Measurements from ENCODE around the gene PSMC3. TPM values are rescaled to one million over a fixed set of nuclear protein-coding genes. Genes with fewer than 3 reads are reported as not detected.

The PSMC3 gene
- total RNA-seq, 3 donors from 2014 or later, result 98.5 to 168 (median 144) TPM

- no peak for DNase-seq (ENCODE audit: low spot score in 2 of 2)
- Histone ChIP-seq H3K4me3 (no peak overlapping the region), H3K36me3 (no peaks in the 10 kb centered on the region), H3K4me1 (no peaks in the 10 kb centered on the region), H3K27ac (no peak overlapping the region), H3K9me3 (no peaks in the 10 kb centered on the region), H3K27me3 (no peaks in the 10 kb centered on the region)
- TF ChIP-seq POLR2AphosphoS5 (IDR thresholded peaks at IDR 0.05), result no peak
- no peak for TF ChIP-seq POLR2A (IDR thresholded peaks at IDR 0.05)
- TF ChIP-seq, protein P1, sequence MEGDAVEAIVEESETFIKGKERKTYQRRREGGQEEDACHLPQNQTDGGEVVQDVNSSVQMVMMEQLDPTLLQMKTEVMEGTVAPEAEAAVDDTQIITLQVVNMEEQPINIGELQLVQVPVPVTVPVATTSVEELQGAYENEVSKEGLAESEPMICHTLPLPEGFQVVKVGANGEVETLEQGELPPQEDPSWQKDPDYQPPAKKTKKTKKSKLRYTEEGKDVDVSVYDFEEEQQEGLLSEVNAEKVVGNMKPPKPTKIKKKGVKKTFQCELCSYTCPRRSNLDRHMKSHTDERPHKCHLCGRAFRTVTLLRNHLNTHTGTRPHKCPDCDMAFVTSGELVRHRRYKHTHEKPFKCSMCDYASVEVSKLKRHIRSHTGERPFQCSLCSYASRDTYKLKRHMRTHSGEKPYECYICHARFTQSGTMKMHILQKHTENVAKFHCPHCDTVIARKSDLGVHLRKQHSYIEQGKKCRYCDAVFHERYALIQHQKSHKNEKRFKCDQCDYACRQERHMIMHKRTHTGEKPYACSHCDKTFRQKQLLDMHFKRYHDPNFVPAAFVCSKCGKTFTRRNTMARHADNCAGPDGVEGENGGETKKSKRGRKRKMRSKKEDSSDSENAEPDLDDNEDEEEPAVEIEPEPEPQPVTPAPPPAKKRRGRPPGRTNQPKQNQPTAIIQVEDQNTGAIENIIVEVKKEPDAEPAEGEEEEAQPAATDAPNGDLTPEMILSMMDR (IDR thresholded peaks at IDR 0.05), result no peak
- intact Hi-C loops (cut with DNase I; ENCODE audit: low total_unique reads), result no loop called here
Measured at GRCh38 chr11:47449541-47449940, 23.3 kb upstream of the PSMC3 start.

DNA sequence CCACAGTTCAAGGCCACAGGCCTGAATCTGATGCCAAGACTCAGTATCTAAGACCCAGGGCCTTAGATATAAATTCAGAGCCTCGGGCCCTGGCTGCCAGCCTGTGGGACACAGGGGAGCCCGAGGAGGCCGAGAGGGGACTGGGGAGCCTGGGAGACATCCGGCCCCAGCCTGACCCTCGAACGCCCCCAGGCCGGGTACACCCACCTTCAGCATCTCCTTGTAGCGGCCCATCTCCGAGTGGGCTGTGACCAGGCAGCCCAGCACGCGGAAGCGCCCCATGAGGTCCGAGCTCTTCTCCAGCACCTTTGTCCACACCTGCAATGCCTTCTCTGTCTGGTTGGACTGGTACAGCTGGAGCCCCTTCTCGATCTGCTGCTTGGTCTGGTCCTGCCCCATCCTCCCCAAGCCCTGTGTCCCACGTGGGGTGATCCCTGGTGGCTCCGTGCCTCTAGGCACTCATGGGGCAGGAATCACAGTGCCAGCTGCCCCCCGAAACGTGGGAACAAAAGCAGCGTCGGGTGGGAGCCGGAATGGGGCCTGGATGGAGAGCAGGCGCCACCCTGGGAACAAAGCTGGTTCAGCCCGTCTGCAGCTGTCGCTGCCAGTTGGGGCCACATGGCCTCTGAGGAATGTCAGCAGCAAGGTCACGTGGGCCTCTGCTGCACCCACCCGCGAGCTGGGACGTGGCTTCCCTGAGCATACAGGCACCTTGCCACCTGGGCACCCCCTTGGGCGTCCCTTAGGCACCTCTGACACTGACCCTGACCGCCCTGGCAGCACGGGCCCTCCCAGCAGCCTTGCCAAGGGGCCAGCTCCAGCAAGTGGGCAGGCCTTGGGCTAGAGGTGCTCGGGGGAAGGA lies 22.6 kb upstream of the PSMC3 start, which contains the start of gene RAPSN:
Gene RAPSN (minus strand): TSS at position 571 of the 862 bp plus-strand sequence. CDS start 172 bp downstream, at position 399.
- intact Hi-C loops (cut with DNase I; ENCODE audit: low total_unique reads), result no loop called here
- H3K36me3 ChIP-seq, result no peaks in the 10 kb centered on the region
- no peak for DNase-seq (ENCODE audit: low spot score in 2 of 2)
- H3K4me1 ChIP-seq, result no peaks in the 10 kb centered on the region
- H3K4me3 ChIP-seq, result no peak within 1 kb of the TSS
- H3K9me3 ChIP-seq, result no peaks in the 10 kb centered on the region
- no peaks in the 10 kb centered on the region for H3K27me3 ChIP-seq
- TF ChIP-seq POLR2A (IDR thresholded peaks at IDR 0.05) (no peak), POLR2AphosphoS5 (IDR thresholded peaks at IDR 0.05) (no peak)
- TF ChIP-seq, protein P1 (IDR thresholded peaks at IDR 0.05), result no peak
- no peak within 1 kb of the TSS for H3K27ac ChIP-seq

DNA sequence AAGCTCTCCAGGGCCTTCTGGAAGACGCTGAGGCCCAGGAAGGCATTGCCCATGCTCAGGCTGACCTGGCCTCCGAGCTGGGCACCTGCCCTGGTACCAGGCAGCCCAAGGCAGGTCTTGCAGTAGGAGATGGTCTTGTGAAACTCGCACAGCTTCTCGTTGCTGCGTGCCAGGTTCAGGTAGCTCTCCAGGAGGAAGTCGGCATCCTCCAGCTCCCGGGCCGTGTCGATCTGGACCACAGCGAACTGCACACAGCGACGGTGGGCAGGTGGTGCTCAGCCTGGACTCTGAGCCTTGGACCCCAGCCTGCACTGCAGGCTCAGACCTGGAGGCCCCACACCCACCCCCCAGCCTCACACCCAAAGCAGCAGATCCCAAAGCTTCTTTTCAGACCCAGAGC lies 21.7 kb upstream of the PSMC3 start:
- DNase-seq (ENCODE audit: low spot score in 2 of 2), result no peak
- TF ChIP-seq POLR2A (IDR thresholded peaks at IDR 0.05), result no peak
- TF ChIP-seq, protein P1 (IDR thresholded peaks at IDR 0.05), result no peak
- no peak for TF ChIP-seq POLR2AphosphoS5 (IDR thresholded peaks at IDR 0.05)

GRCh38 chr11:47446833-47447232 lies 20.6 kb upstream of the PSMC3 start:
- H3K36me3 ChIP-seq, result no peaks in the 10 kb centered on the region
- no peak overlapping the region for H3K4me3 ChIP-seq
- no peak for TF ChIP-seq POLR2AphosphoS5 (IDR thresholded peaks at IDR 0.05)
- TF ChIP-seq, protein P1 (IDR thresholded peaks at IDR 0.05), result no peak
- no peak for TF ChIP-seq POLR2A (IDR thresholded peaks at IDR 0.05)
- intact Hi-C loops (cut with DNase I; ENCODE audit: low total_unique reads), result no loop called here
- H3K4me1 ChIP-seq, result no peaks in the 10 kb centered on the region
- H3K27ac ChIP-seq, result no peak overlapping the region
- no peaks in the 10 kb centered on the region for H3K27me3 ChIP-seq
- no peak for DNase-seq (ENCODE audit: low spot score in 2 of 2)
- H3K9me3 ChIP-seq, result no peaks in the 10 kb centered on the region

More for the DNA sequence above, 21.7 kb upstream of the PSMC3 start:
- Histone ChIP-seq H3K27me3 (no peaks in the 10 kb centered on the region), H3K4me3 (no peak overlapping the region), H3K36me3 (no peaks in the 10 kb centered on the region), H3K27ac (no peak overlapping the region), H3K4me1 (no peaks in the 10 kb centered on the region), H3K9me3 (no peaks in the 10 kb centered on the region)
- intact Hi-C loops (cut with DNase I; ENCODE audit: low total_unique reads), result no loop called here

GRCh38 chr11:47445840-47446239 lies 19.6 kb upstream of the PSMC3 start:
- H3K4me3 ChIP-seq, result no peak overlapping the region
- no peaks in the 10 kb centered on the region for H3K36me3 ChIP-seq
- no peak overlapping the region for H3K27ac ChIP-seq
- DNase-seq (ENCODE audit: low spot score in 2 of 2), result no peak
- intact Hi-C loops (cut with DNase I; ENCODE audit: low total_unique reads), result no loop called here
- no peaks in the 10 kb centered on the region for H3K27me3 ChIP-seq
- no peaks in the 10 kb centered on the region for H3K4me1 ChIP-seq
- no peaks in the 10 kb centered on the region for H3K9me3 ChIP-seq
- TF ChIP-seq POLR2A (IDR thresholded peaks at IDR 0.05) (no peak), POLR2AphosphoS5 (IDR thresholded peaks at IDR 0.05) (no peak)

Measured in breast epithelium (tissue), 4 donors.